K562 (cell line): ENCODE data around the gene SKIL.

Source experiments
- CEBPG ChIP-seq, 3 experiments: fragments of 200-800 bp in 1 of 3; sonication (Bioruptor generic) in 1 of 3; sonication (generic) in 1 of 3; formaldehyde crosslinking in 1 of 3; IDR thresholded peaks in 2 of 3; conservative IDR thresholded peaks in 1 of 3; 2 replicates each; pipeline versions ENCODE4 v1.6.1 to v1.8.0; 2016 to 2022; ENCODE audit warnings: missing compliant biosample characterization in 2 of 3, missing genetic modification characterization in 2 of 3, mild to moderate bottlenecking in 1 of 3, missing genetic modification reagents in 1 of 3
- ELF4 ChIP-seq: fragments of 450-650 bp; formaldehyde crosslinking; IDR thresholded peaks from 2 replicates; pipeline ENCODE4 v1.4.0; 2022; ENCODE audit warnings: missing genetic modification characterization
- HDAC1 ChIP-seq, 2 experiments: fragments of 450-650 bp; IDR thresholded peaks; 2 replicates each; pipeline ENCODE4 v1.6.1; 2016 to 2017; ENCODE audit warnings: inconsistent platforms in 1 of 2, mild to moderate bottlenecking in 1 of 2, moderate library complexity in 1 of 2
- NONO ChIP-seq, 2 experiments: fragments of 200-400 bp in 1 of 2; fragments of 450-650 bp in 1 of 2; formaldehyde crosslinking in 1 of 2; IDR thresholded peaks; 2 replicates each; pipeline ENCODE4 v1.6.1; 2017; ENCODE audit warnings: low read depth in 2 of 2, mild to moderate bottlenecking in 2 of 2, moderate library complexity in 2 of 2, low read length in 1 of 2
- PKNOX1 ChIP-seq: fragments of 450-650 bp; IDR thresholded peaks from 2 replicates; pipeline ENCODE4 v1.6.1; 2016
- POLR2A ChIP-seq: fragments of 450-650 bp; conservative IDR thresholded peaks from 2 replicates; pipeline ENCODE4 v1.6.1; 2016
- SREBF1 ChIP-seq: fragments of 150-350 bp; IDR thresholded peaks from 2 replicates; pipeline ENCODE4 v1.6.1; 2014; ENCODE audit warnings: antibody characterized with exemption, low read depth, low read length, borderline replicate concordance
- TAF15 ChIP-seq: fragments of 200-400 bp; formaldehyde crosslinking; IDR thresholded peaks from 2 replicates; pipeline ENCODE4 v1.6.1; 2017; ENCODE audit warnings: mild to moderate bottlenecking, low read depth, low read length, moderate library complexity
- TBP ChIP-seq: optimal IDR thresholded peaks from 2 replicates; pipeline ENCODE3; 2011; ENCODE audit warnings: low read depth, low read length, improper control_type of control experiment
- TSHZ1 ChIP-seq: fragments of 250-450 bp; sonication (Bioruptor Pico); IDR thresholded peaks from 2 replicates; pipeline ENCODE4 v1.4.0; 2020; ENCODE audit warnings: mild to moderate bottlenecking, moderate library complexity
- ZNF75A ChIP-seq: fragments of 450-650 bp; formaldehyde crosslinking; IDR thresholded peaks from 2 replicates; pipeline ENCODE4 v1.4.0; 2020; ENCODE audit warnings: mild to moderate bottlenecking
- TF ChIP-seq, protein P1 (sequence below): IDR thresholded peaks from 2 replicates; pipeline ENCODE4 v1.6.1; 2016; ENCODE audit warnings: missing genetic modification characterization, missing compliant biosample characterization

DNA sequence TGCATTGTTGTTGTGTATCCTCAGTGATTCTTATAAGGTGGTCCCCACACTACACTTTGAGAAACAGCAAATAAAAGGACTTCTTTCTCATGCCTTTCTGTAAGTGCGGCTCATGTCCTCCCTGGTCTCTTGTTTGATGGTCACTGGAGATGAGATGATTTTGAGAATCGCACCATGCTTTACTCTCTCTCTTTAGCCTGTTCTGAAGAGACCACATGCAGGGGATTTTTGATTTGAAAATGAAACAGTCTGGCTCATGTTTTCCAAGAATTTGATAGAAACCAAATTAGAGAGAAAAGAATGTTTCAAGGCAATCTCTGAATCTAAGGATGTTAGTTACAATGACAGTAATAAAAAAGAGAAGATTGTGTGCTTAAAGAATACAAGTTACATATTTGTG lies 79.2 kb downstream of the SKIL start:
- TF ChIP-seq POLR2A (no peak), TAF15 (no peak), ZNF75A (CRISPR knock-in tag) (no peak), TSHZ1 (CRISPR knock-in tag) (no peak), PKNOX1 (no peak), CEBPG (CRISPR knock-in tag; IDR thresholded peaks at IDR 0.05) (no peak), CEBPG (tag; conservative IDR thresholded peaks at IDR 0.05 in 1 of 2, IDR thresholded peaks at IDR 0.05 in 1 of 2) (no peak), HDAC1 (IDR thresholded peaks at IDR 0.05) (no peak), SREBF1 (no peak), TBP (no peak), NONO (IDR thresholded peaks at IDR 0.05; ENCODE audit: low read depth in 2 of 2, low read length in 1 of 2) (no peak), ELF4 (CRISPR knock-in tag) (no peak)
- TF ChIP-seq, protein P1, sequence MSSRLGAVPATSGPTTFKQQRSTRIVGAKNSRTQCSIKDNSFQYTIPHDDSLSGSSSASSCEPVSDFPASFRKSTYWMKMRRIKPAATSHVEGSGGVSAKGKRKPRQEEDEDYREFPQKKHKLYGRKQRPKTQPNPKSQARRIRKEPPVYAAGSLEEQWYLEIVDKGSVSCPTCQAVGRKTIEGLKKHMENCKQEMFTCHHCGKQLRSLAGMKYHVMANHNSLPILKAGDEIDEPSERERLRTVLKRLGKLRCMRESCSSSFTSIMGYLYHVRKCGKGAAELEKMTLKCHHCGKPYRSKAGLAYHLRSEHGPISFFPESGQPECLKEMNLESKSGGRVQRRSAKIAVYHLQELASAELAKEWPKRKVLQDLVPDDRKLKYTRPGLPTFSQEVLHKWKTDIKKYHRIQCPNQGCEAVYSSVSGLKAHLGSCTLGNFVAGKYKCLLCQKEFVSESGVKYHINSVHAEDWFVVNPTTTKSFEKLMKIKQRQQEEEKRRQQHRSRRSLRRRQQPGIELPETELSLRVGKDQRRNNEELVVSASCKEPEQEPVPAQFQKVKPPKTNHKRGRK: no peak
